Measurements from ENCODE around the gene RALGAPA2. TPM values are rescaled to one million over a fixed set of nuclear protein-coding genes. Genes with fewer than 3 reads are reported as not detected.

Gene RALGAPA2
- polyA plus RNA-seq, 2 of the 4 experiments (the other 2 are of a cell fraction) = 4.0 to 4.7 TPM

- no peak for DNase-seq (ENCODE audit: low read depth in 1 of 2, low spot score in 1 of 2)
- H3K4me1 ChIP-seq = no peaks in the 10 kb centered on the region
- no peak for ATAC-seq
- no peak overlapping the region for H3K4me2 ChIP-seq
- H3K4me3 ChIP-seq = no peak overlapping the region
- peaks cover 12% of the 10 kb centered on the region for H3K9me3 ChIP-seq
- 30% methylated on average over 2 of the region's 2 CpGs for WGBS (ENCODE audit: missing lambda C conversion rate)
- TF ChIP-seq, protein P1, sequence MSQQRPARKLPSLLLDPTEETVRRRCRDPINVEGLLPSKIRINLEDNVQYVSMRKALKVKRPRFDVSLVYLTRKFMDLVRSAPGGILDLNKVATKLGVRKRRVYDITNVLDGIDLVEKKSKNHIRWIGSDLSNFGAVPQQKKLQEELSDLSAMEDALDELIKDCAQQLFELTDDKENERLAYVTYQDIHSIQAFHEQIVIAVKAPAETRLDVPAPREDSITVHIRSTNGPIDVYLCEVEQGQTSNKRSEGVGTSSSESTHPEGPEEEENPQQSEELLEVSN (IDR thresholded peaks at IDR 0.05; ENCODE audit: borderline replicate concordance, low read depth) = no peak
- no peak for TF ChIP-seq RCOR1 (IDR thresholded peaks at IDR 0.05; ENCODE audit: low read depth, low read length)
- TF ChIP-seq EHF (CRISPR knock-in tag; IDR thresholded peaks at IDR 0.05) = no peak
- TF ChIP-seq GATA3 (IDR thresholded peaks at IDR 0.05; ENCODE audit: borderline replicate concordance) = no peak
- no peak for TF ChIP-seq ATOH8 (CRISPR knock-in tag; IDR thresholded peaks at IDR 0.05; ENCODE audit: low read depth)
- no peak for FAIRE-seq
- H3K27ac ChIP-seq = no peak overlapping the region
- ChIA-PET CTCF (interaction anchor here (1.0 to 1.9 kb wide), 4 partner anchors 18 to 434 kb away, joined by 3 to 5 read pairs (median 4); no protein-coding TSS in a partner anchor), POLR2A (no interaction called here)
Measured at GRCh38 chr20:20517296-20517695, 195.1 kb downstream of the RALGAPA2 start.

- WGBS (ENCODE audit: missing lambda C conversion rate) = 83% methylated on average over 1 of the region's 1 CpG
- ATAC-seq (no peak), FAIRE-seq (no peak), DNase-seq (ENCODE audit: low read depth in 1 of 2, low spot score in 1 of 2) (no peak)
- H3K4me2 ChIP-seq = no peak overlapping the region
- peaks cover 12% of the 10 kb centered on the region for H3K9me3 ChIP-seq
- CTCF ChIA-PET = no interaction called here
- POLR2A ChIA-PET = no interaction called here
- no peak overlapping the region for H3K27ac ChIP-seq
- TF ChIP-seq SREBF2 (IDR thresholded peaks at IDR 0.05) = no peak
- no peak for TF ChIP-seq EHF (CRISPR knock-in tag; IDR thresholded peaks at IDR 0.05)
- no peak for TF ChIP-seq HEYL (CRISPR knock-in tag; IDR thresholded peaks at IDR 0.05)
- no peak for TF ChIP-seq RAD21 (conservative IDR thresholded peaks at IDR 0.05 in 1 of 2, IDR thresholded peaks at IDR 0.05 in 1 of 2)
- TF ChIP-seq POLR2AphosphoS2 (conservative IDR thresholded peaks at IDR 0.05; ENCODE audit: low read length) = no peak
- no peak for TF ChIP-seq ZFP36 (IDR thresholded peaks at IDR 0.05; ENCODE audit: borderline replicate concordance, partially characterized antibody)
- TF ChIP-seq ZNF302 (CRISPR knock-in tag; IDR thresholded peaks at IDR 0.05) = no peak
- TF ChIP-seq HOXB5 (CRISPR knock-in tag; IDR thresholded peaks at IDR 0.05) = no peak
- TF ChIP-seq MAZ (IDR thresholded peaks at IDR 0.05; ENCODE audit: borderline replicate concordance, low read depth, low read length) = no peak
- TF ChIP-seq HMGXB4 (CRISPR knock-in tag; IDR thresholded peaks at IDR 0.05; ENCODE audit: borderline replicate concordance) = no peak
- TF ChIP-seq, protein P2, sequence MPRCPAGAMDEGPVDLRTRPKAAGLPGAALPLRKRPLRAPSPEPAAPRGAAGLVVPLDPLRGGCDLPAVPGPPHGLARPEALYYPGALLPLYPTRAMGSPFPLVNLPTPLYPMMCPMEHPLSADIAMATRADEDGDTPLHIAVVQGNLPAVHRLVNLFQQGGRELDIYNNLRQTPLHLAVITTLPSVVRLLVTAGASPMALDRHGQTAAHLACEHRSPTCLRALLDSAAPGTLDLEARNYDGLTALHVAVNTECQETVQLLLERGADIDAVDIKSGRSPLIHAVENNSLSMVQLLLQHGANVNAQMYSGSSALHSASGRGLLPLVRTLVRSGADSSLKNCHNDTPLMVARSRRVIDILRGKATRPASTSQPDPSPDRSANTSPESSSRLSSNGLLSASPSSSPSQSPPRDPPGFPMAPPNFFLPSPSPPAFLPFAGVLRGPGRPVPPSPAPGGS (IDR thresholded peaks at IDR 0.05) = no peak
- H3K4me3 ChIP-seq = no peak overlapping the region
- H3K4me1 ChIP-seq = no peaks in the 10 kb centered on the region
Measured at GRCh38 chr20:20513720-20514119, 198.7 kb downstream of the RALGAPA2 start.

DNA sequence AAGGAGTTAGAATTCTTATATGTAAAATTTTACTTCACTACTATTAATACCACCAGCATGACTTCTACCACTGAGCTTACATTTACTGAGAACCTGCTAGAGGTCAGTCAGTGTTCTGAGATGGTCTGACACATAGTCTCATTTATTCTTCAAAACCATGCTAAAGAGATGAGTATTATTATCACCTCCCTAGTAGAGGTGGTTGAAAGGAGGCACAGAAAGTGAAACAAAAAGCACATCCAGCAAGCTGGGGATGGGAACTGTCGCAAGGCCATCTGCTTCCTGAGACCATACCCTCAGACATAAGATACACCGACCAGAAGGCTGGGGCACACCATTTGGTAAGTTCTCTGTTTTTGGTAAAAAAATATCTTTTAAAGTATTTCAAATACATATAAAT, 206.9 kb downstream of the RALGAPA2 start:
- H3K27ac ChIP-seq = no peak overlapping the region
- H3K4me2 ChIP-seq = no peak overlapping the region
- 91% methylated on average over 2 of the region's 2 CpGs for WGBS (ENCODE audit: missing lambda C conversion rate)
- FAIRE-seq (no peak), DNase-seq (ENCODE audit: low read depth in 1 of 2, low spot score in 1 of 2) (no peak), ATAC-seq (no peak)
- no peaks in the 10 kb centered on the region for H3K9me3 ChIP-seq
- no peak overlapping the region for H3K4me3 ChIP-seq
- ChIA-PET CTCF (no interaction called here), POLR2A (no interaction called here)
- no peaks in the 10 kb centered on the region for H3K4me1 ChIP-seq
- no peak for TF ChIP-seq CEBPB (IDR thresholded peaks at IDR 0.05)
- TF ChIP-seq GATA3 (IDR thresholded peaks at IDR 0.05; ENCODE audit: borderline replicate concordance) = no peak
